GM12891 (cell line): ENCODE data around the gene DCC.

Experiments used
- PAX5 ChIP-seq: IDR thresholded peaks from 2 replicates; pipeline ENCODE4 v1.6.1; 2011; ENCODE audit warnings: low read length, moderate library complexity, mild to moderate bottlenecking; ENCODE audit not compliant: insufficient read depth, severe bottlenecking
- POLR2A ChIP-seq: IDR thresholded peaks from 2 replicates; pipeline ENCODE4 v1.6.1; 2011; ENCODE audit warnings: low read depth, low read length, control low read depth
- POLR2AphosphoS5 ChIP-seq: IDR thresholded peaks from 2 replicates; pipeline ENCODE4 v1.6.1; 2011; ENCODE audit warnings: low read depth, low read length, control low read depth
- POU2F2 ChIP-seq: IDR thresholded peaks from 2 replicates; pipeline ENCODE4 v1.6.1; 2011; ENCODE audit warnings: low read depth, mild to moderate bottlenecking, control low read depth, low read length, moderate library complexity
- SPI1 ChIP-seq: IDR thresholded peaks from 2 replicates; pipeline ENCODE4 v1.6.1; 2011; ENCODE audit warnings: low read depth, low read length, control low read depth
- TAF1 ChIP-seq: IDR thresholded peaks from 2 replicates; pipeline ENCODE4 v1.6.1; 2011; ENCODE audit warnings: low read depth, low read length, control low read depth

GRCh38 chr18:53458944-53459580 lies 1119.1 kb downstream of the DCC start:
- TF ChIP-seq POLR2AphosphoS5 (no peak), POLR2A (no peak), TAF1 (no peak), PAX5 (no peak), POU2F2 (no peak), SPI1 (no peak)
